ENCODE measurements around the gene AMH.

GRCh38 chr19:2246014-2246620, 3.0 kb upstream of the AMH start:
- TF ChIP-seq, protein P1, sequence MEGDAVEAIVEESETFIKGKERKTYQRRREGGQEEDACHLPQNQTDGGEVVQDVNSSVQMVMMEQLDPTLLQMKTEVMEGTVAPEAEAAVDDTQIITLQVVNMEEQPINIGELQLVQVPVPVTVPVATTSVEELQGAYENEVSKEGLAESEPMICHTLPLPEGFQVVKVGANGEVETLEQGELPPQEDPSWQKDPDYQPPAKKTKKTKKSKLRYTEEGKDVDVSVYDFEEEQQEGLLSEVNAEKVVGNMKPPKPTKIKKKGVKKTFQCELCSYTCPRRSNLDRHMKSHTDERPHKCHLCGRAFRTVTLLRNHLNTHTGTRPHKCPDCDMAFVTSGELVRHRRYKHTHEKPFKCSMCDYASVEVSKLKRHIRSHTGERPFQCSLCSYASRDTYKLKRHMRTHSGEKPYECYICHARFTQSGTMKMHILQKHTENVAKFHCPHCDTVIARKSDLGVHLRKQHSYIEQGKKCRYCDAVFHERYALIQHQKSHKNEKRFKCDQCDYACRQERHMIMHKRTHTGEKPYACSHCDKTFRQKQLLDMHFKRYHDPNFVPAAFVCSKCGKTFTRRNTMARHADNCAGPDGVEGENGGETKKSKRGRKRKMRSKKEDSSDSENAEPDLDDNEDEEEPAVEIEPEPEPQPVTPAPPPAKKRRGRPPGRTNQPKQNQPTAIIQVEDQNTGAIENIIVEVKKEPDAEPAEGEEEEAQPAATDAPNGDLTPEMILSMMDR (IDR thresholded peaks at IDR 0.05): no peak
- TF ChIP-seq POLR2AphosphoS5 (IDR thresholded peaks at IDR 0.05) (no peak), POLR2A (IDR thresholded peaks at IDR 0.05) (no peak), EP300 (IDR thresholded peaks at IDR 0.05; ENCODE audit: low read depth) (no peak)
